Skeletal muscle cell (primary cell): Measurements from ENCODE around the gene SPECC1L.

ENCODE experiments used
- DNase-seq: peaks from one replicate; pipeline ENCODE4 v3.0.0-alpha.2; 2010; ENCODE audit warnings: low read depth
- H3K4me3 ChIP-seq: 2 replicates; pipeline ENCODE4 v1.5.1; 2011; ENCODE audit warnings: low read depth, mild to moderate bottlenecking, control low read depth, low read length, moderate library complexity

Gene SPECC1L

GRCh38 chr22:24445481-24446259, 175.0 kb downstream of the SPECC1L start:
- DNase-seq = no peak
- no peak overlapping the region for H3K4me3 ChIP-seq

GRCh38 chr22:24446260-24446611, 175.6 kb downstream of the SPECC1L start:
- H3K4me3 ChIP-seq = no peak overlapping the region
- no peak for DNase-seq

- DNase-seq = no peak
- no peak overlapping the region for H3K4me3 ChIP-seq
These were observed 180.0 kb downstream of the SPECC1L start for GRCh38 chr22:24450610-24451009.

DNA sequence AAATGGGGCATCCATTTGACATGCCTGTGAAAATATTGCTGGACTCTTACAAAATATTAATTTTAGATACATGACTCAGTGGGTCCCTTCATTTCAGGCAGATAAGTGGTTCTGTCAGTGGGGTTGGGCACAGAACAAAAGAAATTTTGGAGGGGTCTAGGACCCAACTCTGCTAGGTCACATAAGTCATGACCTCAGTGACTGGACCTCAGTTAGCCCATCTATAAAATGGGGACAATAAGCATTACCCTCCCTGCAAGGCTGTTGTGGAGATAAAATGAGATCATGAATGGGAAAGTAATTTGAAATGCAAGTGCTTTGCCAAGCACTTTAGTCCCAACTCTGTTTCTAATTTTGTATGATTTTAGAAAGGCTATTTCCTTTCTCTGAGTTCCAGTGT, 180.5 kb downstream of the SPECC1L start:
- no peak overlapping the region for H3K4me3 ChIP-seq
- DNase-seq = no peak

DNA sequence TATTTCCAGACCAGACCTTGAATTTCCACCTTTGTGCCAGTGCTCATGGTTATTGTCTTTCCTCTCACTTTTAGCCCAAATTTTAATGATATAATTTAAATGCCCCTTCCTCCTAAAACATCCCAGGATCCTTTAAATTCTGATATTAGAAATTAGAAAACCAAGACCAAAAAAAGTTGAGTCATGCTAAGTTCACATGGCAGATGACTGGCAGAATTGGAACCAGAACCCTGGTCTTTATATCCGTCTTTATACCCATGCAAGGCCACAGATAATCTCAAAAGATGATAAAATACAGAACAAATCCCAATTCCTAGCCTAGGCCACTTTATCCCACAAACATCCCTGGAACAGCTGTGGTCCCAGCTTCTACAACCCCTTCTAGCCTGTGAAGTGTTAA, 183.2 kb downstream of the SPECC1L start:
- DNase-seq = no peak
- no peak overlapping the region for H3K4me3 ChIP-seq

DNA sequence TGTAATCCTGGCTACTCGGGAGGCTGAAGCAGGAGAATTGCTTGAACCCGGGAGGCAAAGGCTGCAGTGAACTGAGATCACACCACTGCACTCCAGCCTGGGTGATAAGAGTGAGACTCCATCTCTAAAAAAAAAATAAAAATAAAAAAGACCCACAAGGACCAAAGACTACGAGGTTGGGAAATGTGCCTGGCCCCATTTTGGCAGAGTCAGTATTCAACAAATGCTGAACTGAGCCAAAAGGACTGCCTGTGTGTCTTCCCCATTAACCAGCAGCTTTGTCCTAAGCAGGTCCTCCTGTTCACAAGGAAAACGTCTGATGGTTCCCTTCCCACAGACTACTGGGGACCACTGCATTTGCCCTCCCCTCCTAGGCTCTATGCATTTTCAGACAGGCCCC, 184.4 kb downstream of the SPECC1L start:
- H3K4me3 ChIP-seq = no peak overlapping the region
- no peak for DNase-seq

- DNase-seq = no peak
- H3K4me3 ChIP-seq = no peak overlapping the region
These were observed 185.3 kb downstream of the SPECC1L start for GRCh38 chr22:24455751-24456426.

- H3K4me3 ChIP-seq = no peak overlapping the region
- no peak for DNase-seq
These were observed 187.3 kb downstream of the SPECC1L start for GRCh38 chr22:24457894-24458420.

DNA sequence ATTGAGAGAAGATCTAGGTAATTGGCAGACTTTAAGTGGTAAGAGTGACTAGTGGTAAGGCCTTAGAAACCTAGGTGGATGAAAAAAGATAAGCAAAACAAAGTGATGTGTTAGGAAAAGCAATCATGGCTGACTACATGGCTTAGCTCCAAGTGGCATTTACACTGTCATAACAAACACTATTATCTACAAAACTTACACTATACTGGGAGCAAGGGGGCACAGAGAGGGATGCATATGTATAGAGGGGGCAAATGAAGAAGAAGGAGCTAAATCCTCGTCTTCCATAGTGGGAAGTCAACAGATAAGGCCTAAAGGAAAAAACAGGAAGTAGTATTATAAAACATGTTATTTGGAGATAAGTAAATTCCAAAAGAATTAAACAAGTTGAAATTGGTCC, 189.3 kb downstream of the SPECC1L start:
- H3K4me3 ChIP-seq = no peak overlapping the region
- DNase-seq = no peak

DNA sequence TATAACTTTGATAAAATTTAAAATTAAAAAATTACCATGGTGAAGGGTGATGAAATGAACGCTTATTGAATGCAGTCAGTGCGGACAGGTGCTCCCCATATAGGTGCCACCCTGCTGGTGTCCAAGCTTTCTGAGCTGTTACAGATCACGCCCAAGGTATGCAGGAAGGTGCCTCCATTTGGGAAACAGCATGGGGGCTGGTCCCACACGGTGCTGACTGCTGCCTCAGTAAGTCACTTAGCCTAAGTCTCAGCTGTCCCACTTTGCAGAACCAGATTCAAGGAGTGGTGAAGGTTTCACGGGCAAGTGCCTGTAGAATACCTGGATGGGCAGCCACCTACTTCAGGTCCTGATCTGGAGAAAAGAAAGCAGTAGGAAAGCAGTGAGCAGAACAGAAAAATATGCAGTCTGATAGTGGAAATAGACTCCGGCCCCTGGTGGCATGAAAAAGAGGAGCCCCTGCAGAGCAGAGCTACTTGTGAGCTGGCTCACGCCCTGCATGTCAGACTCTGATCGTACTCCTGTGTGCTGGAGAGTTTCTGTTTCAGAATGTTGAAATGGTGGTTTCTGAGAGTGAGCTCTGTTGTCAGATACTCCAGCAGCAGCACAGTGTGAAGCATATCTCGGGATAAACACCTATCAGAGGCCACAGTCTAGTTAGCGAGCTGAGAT, 189.9 kb downstream of the SPECC1L start:
- H3K4me3 ChIP-seq = no peak overlapping the region
- DNase-seq = no peak

GRCh38 chr22:24463071-24463760, 192.6 kb downstream of the SPECC1L start:
- DNase-seq = no peak
- H3K4me3 ChIP-seq = no peak overlapping the region

DNA sequence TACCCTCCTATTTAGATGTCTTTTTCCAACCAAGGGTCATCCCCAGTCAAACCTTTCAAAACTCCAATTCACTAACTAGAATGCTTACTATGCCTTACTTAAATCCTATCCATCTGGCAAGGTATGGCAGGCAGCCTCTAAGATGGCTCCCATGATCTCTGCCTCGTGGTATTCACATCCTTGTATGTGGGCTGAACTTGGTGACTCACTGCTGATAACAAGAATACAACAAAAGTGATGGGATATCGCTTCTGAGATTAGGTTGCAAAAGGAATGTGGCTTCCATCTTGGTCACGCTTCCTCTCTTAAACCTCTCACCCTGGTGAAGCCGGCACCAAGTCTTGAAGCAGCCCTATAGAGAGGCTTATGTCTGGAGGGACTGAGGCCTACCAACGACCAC, 194.9 kb downstream of the SPECC1L start:
- H3K4me3 ChIP-seq = no peak overlapping the region
- no peak for DNase-seq

DNA sequence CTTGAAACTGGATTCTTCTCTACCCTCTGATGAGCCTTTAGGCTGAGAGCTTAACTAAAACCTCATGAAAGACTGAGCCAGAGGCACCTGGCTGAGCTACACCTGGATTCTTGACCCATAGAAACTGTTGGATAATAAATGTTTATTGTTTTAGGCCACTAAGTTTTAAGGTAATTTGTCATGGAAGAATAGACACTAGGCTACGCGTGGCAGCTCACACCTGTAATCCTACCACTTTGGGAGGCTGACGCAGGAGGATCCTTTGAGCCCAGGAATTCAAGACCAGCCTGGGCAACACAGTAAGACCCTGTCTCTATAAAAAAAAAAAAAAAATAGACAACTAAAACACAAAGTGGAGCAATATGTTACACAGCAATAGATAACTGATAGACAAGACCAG, 195.3 kb downstream of the SPECC1L start:
- H3K4me3 ChIP-seq = no peak overlapping the region
- no peak for DNase-seq

DNA sequence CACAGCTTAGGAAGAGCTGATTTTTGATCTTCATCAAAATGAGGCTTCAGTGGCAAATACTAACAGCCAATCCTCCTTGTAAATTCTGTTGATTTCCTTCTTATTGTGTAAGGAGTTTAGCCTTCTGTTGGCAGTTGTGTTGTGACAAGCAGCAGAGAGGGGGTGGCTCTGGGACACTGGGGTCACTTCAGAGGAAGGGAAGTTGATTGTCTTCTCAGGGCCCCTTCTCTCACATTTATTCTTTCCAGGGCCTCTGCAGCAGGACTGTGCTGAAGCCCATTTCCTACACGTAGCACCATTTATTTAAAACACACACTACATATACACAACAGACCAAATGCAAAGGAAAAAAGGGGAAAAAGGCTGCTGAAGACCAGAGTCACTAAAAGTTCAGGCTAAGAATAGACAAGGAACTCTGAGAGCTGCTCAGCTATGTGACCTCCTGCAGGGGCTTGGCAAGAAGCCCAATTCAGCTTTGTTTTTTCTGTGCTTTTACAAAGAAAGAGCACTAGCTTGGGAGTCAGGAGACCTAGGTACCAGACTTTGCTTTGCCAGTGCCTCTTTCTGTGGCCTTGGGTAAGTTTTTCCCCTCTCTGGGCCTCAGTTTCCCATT, 196.2 kb downstream of the SPECC1L start:
- DNase-seq = peak; percentile 45
- H3K4me3 ChIP-seq = no peak overlapping the region

GRCh38 chr22:24467340-24467739, 196.7 kb downstream of the SPECC1L start:
- DNase-seq = no peak
- H3K4me3 ChIP-seq = no peak overlapping the region
